Prostate gland (tissue), 2 donors: ENCODE measurements around the gene MAMDC2. TPM values are rescaled to one million over a fixed set of nuclear protein-coding genes. Genes with fewer than 3 reads are reported as not detected.

Experiments
- DNase-seq: peaks from one replicate; pipeline ENCODE4 v3.0.0-alpha.2; 2019; ENCODE audit warnings: low spot score
- H3K27ac ChIP-seq, 2 donors: fragments of 200-600 bp; sonication (generic); 2 replicates each; pipeline ENCODE4 v1.5.1; 2017 to 2019
- H3K27me3 ChIP-seq: fragments of 200-600 bp; sonication (generic); replicated peaks from 2 replicates; pipeline ENCODE4 v1.5.1; 2019; ENCODE audit not compliant: insufficient read depth
- H3K36me3 ChIP-seq, 2 donors: fragments of 200-600 bp; sonication (generic); 1 replicate in 1 of 2; 2 replicates in 1 of 2; pipeline versions ENCODE4 v1.5.1 to v1.8.1; 2017 to 2019
- H3K4me1 ChIP-seq: fragments of 200-600 bp; sonication (generic); replicated peaks from 2 replicates; pipeline ENCODE4 v1.5.1; 2019
- H3K4me3 ChIP-seq, 2 donors: fragments of 200-600 bp; sonication (generic); 2 replicates each; pipeline ENCODE4 v1.5.1; 2017 to 2019
- H3K9me3 ChIP-seq: fragments of 200-600 bp; sonication (generic); 2 replicates; pipeline ENCODE4 v1.5.1; 2017
- CTCF ChIP-seq, 4 experiments: fragments of 200-600 bp in 2 of 4; fragments of 450-650 bp in 2 of 4; sonication (generic) in 2 of 4; IDR thresholded peaks; 1 replicate in 3 of 4; 2 replicates in 1 of 4; pipeline ENCODE4 v1.5.1; 2016 to 2019; ENCODE audit warnings: antibody characterized with exemption in 4 of 4, mild to moderate bottlenecking in 2 of 4, moderate library complexity in 2 of 4
- POLR2A ChIP-seq: fragments of 450-650 bp; IDR thresholded peaks from one replicate; pipeline ENCODE4 v1.6.1; 2016; ENCODE audit warnings: antibody characterized with exemption, mild to moderate bottlenecking
- POLR2AphosphoS5 ChIP-seq: sonication (generic); formaldehyde crosslinking; IDR thresholded peaks from one replicate; pipeline ENCODE4 v1.6.1; 2017; ENCODE audit warnings: antibody characterized with exemption
- WGBS: methylation state at CpG from one replicate; pipeline ENCODE4 v1.1.5; 2018; 5-methylcytosine and 5-hydroxymethylcytosine counted together
- intact Hi-C: fragments of 100-400 bp; cut with DNase I; formaldehyde crosslinking; loops from one replicate; pipeline ENCODE4 v1.14.2; 2022
- total RNA-seq, 2 donors: library from RNA; depleted of rRNA; stranded (reverse); fragments of >200 nt; gene quantifications; one replicate each; pipeline ENCODE4 v1.1.0, GENCODE V29; 2016

Gene MAMDC2
- total RNA-seq, 2 donors from 2014 or later = 4.2 to 33.8 TPM

GRCh38 chr9:70228118-70228517 is 184.5 kb downstream of the MAMDC2 start:
- no peak for DNase-seq
- intact Hi-C loops = loop anchor here (10.0 kb wide), 2 partner anchors 83 to 253 kb away; no protein-coding TSS in a partner anchor
- no peaks in the 10 kb centered on the region for H3K4me1 ChIP-seq
- TF ChIP-seq CTCF (IDR thresholded peaks at IDR 0.05) (no peak), POLR2AphosphoS5 (no peak), POLR2A (no peak)
- H3K36me3 ChIP-seq = no peaks in the 10 kb centered on the region
- 24% methylated on average over 2 of the region's 2 CpGs for WGBS
- H3K9me3 ChIP-seq = no peaks in the 10 kb centered on the region
- H3K27ac ChIP-seq = no peak overlapping the region
- no peaks in the 10 kb centered on the region for H3K27me3 ChIP-seq
- H3K4me3 ChIP-seq = no peak overlapping the region

- TF ChIP-seq POLR2A = no peak
- no peak for TF ChIP-seq CTCF (IDR thresholded peaks at IDR 0.05)
- TF ChIP-seq POLR2AphosphoS5 = no peak
- WGBS = 44% methylated on average over 2 of the region's 2 CpGs
- no peaks in the 10 kb centered on the region for H3K4me1 ChIP-seq
- H3K27me3 ChIP-seq = no peaks in the 10 kb centered on the region
- H3K9me3 ChIP-seq = no peaks in the 10 kb centered on the region
- no peak overlapping the region for H3K4me3 ChIP-seq
- intact Hi-C loops = loop anchor here (10.0 kb wide), 2 partner anchors 84 to 254 kb away; no protein-coding TSS in a partner anchor
- DNase-seq = no peak
- no peak overlapping the region for H3K27ac ChIP-seq
- no peaks in the 10 kb centered on the region for H3K36me3 ChIP-seq
These were observed 185.0 kb downstream of the MAMDC2 start for GRCh38 chr9:70228611-70229010.

GRCh38 chr9:70229026-70229425 is 185.4 kb downstream of the MAMDC2 start:
- Histone ChIP-seq H3K4me1 (no peaks in the 10 kb centered on the region), H3K36me3 (no peaks in the 10 kb centered on the region), H3K4me3 (no peak overlapping the region), H3K9me3 (no peaks in the 10 kb centered on the region), H3K27ac (no peak overlapping the region), H3K27me3 (no peaks in the 10 kb centered on the region)
- DNase-seq = no peak
- TF ChIP-seq POLR2AphosphoS5 (no peak), CTCF (IDR thresholded peaks at IDR 0.05) (no peak), POLR2A (no peak)
- WGBS = 59% methylated on average over 4 of the region's 4 CpGs
- intact Hi-C loops = loop anchor here (10.0 kb wide), 2 partner anchors 84 to 254 kb away; no protein-coding TSS in a partner anchor

GRCh38 chr9:70229579-70229978 is 185.9 kb downstream of the MAMDC2 start:
- no peak overlapping the region for H3K27ac ChIP-seq

More at GRCh38 chr9:70229579-70229978, 185.9 kb downstream of the MAMDC2 start:
- Histone ChIP-seq H3K4me1 (no peaks in the 10 kb centered on the region), H3K4me3 (no peak overlapping the region), H3K27me3 (no peaks in the 10 kb centered on the region), H3K9me3 (no peaks in the 10 kb centered on the region), H3K36me3 (no peaks in the 10 kb centered on the region)
- intact Hi-C loops = loop anchor here (10.0 kb wide), 2 partner anchors 85 to 255 kb away; no protein-coding TSS in a partner anchor
- WGBS = 27% methylated on average over 3 of the region's 3 CpGs
- DNase-seq = no peak
- TF ChIP-seq POLR2A (no peak), CTCF (IDR thresholded peaks at IDR 0.05) (peak in 2 of 4 experiments; percentile 26)
